HG03196 (cell line): Measurements from ENCODE around the gene RXRG.
"Not testable (repeated sequence)": the region's sequence is repeated elsewhere in the genome, so short reads cannot be mapped to it uniquely, and the experiment has no call there.

ENCODE experiments used
- ATAC-seq: cut with Tn5 transposase; IDR thresholded peaks from one replicate; pipeline ENCODE4 v1.9.1; 2021; ENCODE audit not compliant: unreplicated experiment

The RXRG gene

DNA sequence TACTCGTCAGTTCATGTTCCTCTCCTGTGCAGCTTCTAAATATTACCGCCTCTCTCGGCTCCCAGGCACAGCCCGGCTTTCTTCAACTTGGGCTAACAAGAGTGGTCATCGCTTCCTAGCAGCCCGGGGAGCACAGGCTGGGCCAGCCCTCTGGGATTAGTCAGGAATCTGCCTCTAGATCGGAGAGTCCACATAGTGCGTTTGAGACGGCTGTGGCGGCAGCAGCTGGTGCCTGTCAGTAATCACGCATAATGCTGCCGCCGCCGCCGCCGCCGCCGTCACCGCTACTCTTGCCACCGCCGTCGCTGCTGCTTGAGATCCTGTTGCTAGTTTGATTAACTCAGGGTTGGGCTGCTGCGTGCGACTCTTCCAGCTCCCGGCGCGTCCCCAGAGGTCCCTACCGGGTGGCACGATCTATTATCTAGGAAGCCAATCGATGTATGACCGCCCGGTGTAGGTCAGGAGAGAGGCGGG, at the start of gene RXRG:
TSS of gene RXRG (minus strand) at position 230 of the 474 bp plus-strand sequence. CDS start 233 bp downstream, outside the sequence.
- no peak for ATAC-seq

DNA sequence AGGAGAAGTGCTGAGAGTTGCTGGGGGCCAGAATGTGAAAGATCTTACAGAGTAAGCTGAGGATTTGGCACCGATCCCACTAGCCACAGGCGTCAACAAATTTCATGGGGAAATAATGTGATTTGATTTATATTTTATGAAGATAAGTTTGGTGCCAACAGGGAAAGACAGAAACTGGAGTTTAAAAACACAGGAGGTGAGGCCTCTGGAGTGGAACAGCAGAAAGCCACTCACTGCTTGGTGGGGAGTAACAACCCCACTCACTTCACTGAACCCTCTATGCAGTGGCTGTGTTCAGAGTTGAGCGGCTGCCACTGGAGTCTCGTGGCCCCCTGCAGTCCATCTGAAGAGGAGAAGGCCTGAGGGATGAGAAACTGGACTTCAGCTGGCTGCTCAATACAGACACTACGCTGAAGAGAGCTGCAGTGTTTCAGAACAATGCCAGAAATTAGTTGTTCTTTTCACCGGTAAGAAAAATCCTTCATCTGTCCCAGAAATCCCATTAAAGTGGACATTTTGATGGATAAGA, 48.0 kb upstream of the RXRG start:
- ATAC-seq: no peak

DNA sequence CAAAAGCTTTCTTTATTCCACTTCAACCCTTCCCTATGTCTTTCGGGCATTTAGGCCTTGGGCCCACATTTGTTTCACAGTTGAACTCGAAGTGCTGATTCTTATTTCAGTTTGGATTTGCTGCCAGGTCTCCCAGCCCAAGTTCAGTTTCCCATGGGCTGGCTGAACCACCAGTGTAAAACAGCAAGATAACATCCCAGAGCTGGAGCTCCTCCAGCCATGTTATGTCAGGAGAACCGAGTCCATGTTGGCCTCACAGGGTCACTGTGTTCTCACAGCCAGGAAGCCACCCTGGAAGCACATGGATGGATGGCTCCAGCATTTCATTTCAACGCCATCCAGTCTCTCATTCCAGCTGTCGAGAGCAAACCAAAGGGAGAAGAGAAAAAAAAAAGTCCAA, 45.2 kb upstream of the RXRG start:
- ATAC-seq: no peak

DNA sequence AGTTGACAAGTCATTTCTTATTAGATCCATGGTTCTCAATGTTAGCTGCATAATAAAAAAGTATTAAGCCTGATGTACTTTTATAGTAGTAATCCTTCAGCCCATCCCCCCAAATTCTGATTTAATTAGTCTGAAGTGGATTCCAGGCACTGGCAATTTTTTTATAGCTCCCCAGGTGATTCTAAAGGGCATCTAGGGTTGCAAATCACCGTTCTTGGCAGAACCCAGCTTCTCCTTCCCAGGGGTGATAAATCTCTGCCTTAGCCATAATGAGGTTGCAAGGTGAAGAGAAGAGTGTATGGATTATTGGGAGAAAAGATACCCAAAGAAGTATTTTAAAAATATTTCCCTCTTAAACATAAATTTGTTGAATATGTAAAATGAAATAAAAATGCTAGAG, 43.0 kb upstream of the RXRG start:
- ATAC-seq: no peak

DNA sequence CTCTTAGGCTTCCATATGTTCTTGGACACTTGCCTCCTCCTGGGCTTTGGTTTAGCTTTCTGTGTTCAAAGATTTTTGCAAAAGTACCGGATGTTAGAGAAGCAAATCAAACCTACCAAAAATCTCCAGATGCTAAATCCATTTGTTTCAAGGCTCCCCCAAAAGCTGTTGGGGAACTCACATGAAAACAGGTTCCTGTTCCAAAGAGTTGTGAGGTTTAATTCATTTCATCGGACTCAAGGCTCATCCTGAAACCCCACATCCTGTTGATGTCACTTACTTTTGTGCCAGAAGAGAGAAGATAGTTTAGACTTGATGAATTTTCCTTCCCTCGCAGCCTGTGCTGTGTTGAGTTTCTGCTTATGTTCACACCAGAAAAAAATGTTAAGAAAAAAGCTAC, 41.7 kb upstream of the RXRG start:
- ATAC-seq: no peak

DNA sequence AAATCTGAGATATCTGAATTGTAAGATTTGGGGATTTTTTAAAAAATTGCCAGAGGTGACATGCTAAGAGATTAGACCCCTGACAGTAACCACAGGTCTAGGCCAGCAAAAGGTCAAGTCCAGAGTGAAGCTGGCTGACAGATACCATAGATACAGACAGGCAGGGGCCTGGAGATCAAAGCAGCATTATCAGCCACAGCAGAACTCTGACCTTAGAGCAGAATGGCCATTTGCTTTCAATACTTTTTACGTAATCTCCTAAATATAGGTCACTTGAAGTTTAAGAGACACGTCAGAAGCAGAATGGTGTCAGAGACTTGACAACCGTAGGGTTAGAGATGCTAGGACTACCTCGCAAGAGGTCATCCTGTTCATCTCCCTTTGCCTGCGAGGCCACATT, 40.8 kb upstream of the RXRG start:
- no peak for ATAC-seq

DNA sequence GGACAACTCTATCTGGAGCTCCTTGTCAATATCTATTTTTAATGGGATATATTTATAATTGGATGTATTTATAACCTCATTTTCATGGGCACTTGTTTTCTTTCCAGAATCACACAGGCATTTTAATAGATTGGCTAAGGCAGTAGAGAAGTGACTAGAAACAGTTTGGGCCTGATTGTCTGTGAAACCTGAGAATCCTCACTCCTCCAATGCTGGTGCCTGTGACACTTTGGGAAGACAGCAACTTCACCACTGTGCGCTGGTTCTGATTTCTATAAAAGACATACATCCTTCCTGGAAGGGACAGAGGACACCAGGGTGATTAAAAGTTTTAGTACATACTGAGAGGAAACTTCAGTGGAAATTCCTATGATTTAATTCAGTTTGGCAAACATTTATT, 39.6 kb upstream of the RXRG start:
- no peak for ATAC-seq

DNA sequence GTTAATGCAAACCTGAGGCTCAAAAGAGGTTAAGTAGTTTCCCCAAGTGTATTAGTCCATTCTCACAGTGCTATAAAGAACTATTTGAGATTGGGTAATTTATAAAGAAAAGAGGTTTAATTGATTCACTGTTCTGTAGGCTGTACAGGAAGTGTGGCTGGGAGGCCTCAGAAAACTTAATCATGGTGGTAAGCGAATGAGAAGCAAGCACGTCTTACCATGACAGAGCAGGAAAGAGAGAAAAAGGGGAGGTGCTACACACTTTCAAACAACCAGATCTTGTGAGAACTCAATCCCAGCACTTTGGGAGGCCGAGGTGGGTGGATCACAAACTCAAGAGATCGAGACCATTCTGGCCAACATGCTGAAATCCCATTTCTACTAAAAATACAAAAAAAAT, 38.5 kb upstream of the RXRG start:
- no peak for ATAC-seq

DNA sequence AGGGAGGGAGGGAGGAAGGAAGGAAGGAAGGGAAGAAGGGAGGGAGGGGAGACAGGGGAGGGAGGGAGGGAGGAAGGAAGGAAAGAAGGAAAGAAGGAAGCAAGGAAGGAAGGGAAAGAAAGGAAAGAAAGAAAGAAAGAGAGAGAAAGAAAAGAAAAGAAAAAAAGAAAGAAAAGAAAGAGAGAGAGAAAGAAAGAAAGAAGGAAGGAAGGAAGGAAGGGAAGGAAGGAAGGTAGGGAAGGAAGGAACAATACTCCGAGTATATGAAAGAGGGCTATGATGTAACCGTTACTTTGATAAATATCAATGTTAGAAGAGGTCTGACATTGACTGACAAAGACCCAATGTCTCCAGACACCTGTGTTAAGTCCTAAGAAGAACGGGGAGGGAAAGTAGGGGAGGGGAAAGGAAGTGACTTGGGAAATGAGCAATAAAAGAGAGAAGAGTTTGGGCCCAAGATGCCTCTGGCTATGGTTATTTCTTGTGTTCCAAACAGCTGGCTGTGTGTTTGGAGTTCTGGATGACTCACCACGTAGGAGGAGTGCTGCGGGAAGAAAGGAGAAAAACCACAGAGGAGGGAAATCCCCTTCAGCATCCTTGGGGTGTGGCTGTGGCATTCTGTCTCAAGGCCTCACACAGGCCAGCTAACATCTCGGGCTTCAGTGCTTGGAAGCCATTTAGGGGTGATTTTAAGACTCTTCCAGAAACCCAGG, 37.0 kb upstream of the RXRG start:
- ATAC-seq: no peak

DNA sequence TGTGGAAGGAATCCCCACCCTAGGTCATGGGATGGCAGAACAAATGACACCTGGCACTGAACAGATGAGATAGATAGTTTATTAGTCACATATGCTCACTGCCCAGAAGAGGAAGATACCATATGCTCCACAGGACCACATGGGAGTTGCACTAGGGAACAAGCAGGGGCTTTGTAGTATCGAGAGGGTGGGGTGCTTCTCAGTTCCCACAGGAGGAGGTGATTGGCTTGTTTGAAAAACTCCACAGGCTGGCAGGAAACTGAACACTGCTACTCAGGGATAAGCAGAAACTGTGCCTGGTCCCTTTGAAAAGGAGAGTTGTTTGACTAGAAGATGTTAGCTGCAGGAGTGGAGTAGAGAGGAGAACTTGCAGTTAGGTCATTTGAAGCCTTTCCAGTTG, 31.9 kb upstream of the RXRG start:
- no peak for ATAC-seq

DNA sequence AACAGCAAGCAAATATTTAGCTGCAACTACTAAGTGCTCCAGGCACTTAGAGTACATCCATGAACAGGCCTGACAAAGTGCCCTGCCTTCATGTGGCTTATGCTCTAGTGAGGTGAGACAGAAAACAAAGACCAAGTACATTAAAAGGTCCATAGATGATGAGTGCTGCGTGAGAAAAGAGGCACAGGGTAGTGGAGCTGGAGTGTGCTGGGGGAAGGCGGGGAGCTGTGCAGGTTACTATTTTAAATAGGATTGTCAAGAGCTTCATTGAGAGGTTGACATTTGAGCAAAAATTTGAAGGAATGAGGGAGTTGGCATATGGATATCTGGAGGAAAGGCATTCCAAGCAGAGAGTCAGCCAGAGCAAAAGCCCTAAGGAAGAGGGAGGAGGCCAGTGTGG, 29.3 kb upstream of the RXRG start:
- ATAC-seq: no peak

DNA sequence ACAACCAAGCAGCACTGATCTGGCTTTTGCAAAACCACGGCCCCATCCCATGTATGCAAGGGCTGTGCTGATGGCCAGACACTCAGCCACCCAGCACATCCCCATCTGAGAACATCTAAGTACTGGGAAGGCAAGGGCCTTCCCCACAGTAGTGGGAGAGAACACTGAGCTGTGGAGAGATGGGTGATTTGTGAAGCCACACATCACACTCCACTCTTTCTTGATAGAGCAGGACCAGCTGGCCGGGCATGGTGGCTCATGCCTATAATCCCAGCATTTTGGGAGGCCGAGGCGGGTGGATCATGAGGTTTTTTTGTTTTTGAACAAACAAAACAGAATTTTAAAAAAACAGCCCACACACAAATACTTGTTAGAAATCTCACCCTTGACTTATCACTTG, 28.2 kb upstream of the RXRG start:
- no peak for ATAC-seq

DNA sequence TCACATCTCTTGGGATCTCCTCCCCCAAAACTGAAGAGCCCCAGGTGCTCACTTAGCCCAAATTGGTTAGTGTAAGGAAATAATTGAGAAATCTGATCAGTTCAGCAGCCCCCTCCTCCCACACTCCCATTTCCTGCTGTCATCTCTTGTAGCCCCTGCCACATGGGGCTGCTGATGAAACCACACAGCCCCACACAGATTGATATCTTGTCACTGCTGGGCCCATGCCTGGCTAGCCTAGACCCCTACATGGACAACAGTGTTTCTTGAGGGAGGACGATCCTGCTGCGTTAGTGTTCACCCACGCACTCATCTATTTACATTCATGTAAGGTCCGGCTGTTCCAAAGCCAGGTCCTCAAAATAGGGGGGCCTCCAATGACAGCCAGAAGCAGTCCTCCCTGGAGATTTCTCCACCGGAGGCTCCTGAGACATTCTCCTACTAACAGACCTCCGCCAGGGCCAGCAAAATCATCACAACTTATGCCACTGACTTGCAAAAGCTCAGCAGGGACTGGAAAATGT, 23.9 kb upstream of the RXRG start:
- no peak for ATAC-seq

DNA sequence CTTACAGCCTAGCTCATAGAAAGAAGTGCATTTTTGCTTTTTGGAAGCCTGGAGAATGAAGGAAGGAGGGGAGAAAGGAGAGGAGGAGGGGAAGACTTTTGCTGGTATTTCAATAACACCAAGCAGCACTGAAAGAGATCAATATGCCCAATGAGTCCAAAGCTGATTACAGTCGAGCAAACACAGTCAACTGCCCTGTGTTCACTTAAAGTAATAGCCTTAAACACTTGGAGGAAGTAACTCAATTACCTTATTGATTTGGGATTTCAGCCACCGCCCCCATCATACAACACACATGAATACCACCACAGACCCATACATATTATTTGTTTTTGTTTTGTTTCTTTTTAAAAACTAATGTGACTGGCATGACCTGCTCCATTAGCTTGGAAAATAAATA, 23.3 kb upstream of the RXRG start:
- no peak for ATAC-seq

DNA sequence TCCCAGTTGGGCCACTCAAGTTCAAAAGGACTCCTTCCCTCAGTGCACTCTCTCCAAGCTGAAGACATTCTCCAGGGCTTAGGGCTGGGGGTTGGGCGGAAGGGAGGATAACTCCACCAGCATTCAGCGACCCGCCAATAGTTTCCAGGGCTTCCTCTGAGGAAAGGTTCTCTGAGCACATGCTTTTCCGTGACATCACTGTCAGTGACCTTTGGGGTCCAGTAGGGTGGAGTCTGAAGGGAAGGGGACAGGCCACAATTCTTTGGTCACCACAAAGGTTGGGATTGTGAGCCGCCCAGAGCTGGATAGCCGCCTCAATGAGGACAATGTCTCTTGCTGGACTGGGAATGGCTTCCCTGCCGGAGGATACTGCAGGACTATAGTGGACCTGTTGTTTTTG, 22.8 kb upstream of the RXRG start:
- ATAC-seq: no peak

DNA sequence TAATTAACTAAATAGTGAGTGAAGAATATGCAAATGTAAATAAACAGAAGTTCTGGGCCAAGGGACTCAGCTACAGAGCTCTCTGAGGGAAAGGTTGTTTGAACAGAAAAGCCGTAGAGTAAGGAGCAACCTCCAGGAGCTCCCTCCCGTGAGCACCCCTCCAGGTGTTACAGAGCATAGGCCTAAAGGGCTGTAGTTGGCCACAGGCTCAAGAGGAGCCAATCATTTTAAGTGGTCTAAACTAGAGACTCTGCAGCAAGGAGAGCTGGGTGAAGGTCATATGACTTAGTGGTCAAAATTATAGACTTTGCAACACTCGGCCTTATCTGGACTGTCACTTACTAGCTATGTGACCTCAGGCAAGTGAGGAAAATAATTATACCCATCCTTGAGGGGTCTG, 19.1 kb upstream of the RXRG start:
- no peak for ATAC-seq

DNA sequence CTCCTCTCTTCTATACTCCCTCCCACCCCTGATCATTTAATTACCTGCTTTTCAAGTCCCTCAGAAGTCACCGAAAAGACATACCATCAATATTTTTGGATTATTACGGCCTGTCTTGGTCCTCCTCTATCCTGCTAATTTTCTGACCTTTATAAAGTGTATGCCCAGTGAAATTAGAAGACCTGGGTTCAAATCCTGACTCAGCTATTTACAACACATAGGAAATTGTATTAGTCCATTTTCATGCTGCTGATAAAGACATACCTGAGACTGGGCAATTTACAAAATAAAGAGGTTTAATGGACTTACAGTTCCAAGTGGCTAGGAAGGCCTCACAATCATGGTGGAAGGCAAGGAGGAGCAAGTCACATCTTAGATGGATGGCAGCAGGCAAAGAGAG, 14.8 kb upstream of the RXRG start:
- not testable (repeated sequence) for ATAC-seq

DNA sequence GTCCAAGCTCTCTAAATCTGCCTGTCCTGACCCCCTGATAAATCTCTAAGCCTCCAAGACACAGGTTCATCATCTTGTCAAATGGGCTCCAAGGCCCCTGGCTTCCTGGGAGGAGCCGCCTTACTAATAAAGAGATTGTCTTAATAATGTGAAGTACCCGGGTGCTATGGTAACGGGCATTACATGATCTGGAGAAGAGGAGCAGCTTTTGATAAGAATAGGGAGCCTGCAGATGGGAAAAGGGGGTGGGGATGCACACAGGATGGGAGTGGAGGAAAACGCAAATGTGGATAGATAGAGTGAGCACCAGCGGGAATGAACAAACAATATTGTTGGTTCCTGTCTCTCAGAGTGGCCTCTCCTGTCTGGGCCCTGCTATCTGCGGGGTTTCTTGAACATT, 11.9 kb upstream of the RXRG start:
- no peak for ATAC-seq

DNA sequence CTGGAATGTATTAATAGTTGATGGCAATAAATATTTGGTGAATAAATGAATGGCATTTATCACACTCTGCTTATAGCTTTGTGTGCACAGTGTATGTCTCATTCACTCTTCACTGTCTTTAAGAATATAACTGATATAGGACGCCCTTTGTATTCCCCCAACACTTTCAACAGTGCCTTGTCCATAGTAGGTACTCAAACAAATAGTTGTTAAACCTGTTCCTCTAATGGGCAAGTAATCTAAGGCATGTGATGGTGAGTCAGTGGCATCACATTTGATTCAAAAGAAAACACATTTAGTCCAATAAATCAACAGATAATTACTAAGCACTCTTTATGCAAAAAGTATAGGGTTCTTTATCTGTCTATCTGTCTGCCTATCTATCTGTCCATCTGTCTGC, 11.2 kb upstream of the RXRG start:
- ATAC-seq: no peak

DNA sequence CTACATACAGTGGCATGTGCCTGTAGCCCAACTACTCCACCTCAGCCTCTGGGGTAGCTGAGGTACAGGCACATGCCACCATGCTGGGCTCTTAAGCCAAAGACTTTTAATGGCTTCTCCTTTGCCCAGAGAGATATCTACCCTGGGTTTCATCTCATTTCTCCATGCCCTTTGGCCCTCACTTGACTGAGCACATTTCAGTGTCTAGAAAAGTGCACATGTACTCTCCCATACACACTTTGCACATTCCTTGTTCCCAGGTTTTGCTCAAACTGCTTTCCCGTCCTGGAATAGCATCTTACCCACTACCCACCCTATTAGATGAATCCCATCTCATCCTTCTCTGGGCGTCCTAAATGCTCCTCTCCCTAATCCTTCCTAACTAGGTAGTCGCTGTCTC, 10.2 kb upstream of the RXRG start:
- no peak for ATAC-seq

DNA sequence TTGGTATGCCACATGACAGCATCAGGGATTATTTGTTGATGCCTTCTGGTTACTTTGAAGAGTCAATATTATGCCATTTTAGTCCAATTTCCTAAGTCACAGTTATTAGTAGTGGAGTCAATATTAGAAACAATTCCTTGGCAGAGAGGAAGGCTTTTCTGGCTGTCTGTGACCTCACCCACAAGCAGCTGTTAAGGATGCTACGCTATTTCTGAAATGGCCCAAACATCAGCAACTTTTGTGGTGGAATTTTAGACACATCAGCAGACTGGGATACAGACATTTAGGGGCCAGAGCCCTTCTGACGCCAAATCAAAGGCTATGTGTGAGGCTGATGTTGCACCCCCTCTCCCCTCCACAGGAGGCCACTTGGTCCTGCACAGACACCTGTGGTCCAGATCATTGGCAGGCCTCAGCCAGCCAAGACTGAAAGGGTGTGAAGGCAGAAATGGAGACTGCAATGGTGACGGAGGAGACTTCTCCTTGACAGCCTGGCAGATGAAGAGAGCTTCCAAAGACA, 9.2 kb upstream of the RXRG start:
- no peak for ATAC-seq

DNA sequence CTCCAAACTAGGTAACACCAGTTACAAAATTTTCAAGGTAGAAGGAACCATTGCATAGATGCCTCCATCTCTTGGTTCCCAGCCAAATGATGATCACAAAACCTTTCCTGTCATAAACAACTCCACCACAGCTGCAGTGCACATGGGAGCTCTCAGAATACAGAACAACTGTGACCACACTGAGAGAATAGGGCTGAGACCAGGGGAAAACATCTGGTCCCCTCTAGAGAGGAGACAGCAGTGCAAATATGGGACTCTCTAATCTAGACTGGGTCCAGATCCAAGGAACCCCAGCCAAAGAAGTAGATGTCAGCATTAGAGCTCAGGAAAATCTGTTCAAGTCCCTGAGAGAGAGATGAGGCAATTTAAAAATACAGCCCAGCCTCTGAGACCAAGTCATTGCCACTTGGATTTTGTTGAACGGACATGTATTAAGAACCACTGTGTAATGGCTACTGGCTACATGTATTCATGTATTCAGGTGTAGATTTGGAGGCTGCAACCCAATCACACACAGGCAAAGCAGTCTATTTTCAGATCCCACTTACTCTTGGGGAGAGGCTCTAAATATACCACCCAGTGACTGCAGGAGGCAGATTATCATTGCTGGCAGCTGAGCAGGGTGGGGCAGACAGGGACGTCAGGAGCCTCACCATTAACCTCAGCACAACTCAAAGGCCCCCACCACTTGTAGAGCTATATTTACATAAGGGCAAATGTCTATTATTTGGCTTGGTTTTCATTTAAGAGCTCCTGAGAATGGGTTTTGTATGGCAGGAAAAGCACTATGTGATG, 7.6 kb upstream of the RXRG start:
- no peak for ATAC-seq
